ENCODE results near the gene MLLT6.

Gene MLLT6

DNA sequence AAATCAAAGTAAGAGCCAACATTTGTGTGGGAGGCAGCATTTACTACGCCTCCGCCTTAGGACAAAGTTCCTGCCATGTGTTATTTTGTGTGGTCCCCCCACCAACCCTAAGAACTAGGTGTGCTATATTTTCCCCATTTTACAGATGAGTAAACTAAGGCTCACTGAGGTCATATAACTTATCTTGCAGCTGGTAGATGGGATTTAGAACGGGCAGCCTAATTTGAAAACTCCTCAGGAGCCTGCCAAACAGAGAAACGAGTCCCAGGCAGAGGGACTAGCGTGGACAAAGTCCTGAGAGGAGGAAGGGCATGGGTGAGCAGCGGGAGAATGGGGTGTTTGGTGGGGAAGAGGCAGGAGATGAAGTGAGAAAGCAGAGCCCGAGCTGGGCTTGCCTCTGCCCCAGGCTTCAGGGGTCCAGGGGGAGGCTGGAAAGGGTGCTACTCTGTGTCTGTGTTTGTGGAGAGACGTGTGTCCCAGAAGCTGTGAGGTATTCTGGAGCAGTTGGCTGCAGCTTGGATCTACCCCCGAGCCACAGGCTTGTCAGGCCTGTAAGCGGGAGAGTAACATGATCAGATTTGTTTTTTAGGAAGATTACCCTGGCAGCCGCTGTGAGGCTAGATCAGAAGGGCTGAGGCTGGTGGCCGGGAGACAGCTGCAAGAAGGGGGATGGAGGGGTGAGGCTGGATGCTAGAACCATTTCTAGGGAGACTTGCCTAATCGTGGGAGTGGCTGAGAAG is 5.0 kb downstream of the MLLT6 start:
- TF ChIP-seq, protein P1, sequence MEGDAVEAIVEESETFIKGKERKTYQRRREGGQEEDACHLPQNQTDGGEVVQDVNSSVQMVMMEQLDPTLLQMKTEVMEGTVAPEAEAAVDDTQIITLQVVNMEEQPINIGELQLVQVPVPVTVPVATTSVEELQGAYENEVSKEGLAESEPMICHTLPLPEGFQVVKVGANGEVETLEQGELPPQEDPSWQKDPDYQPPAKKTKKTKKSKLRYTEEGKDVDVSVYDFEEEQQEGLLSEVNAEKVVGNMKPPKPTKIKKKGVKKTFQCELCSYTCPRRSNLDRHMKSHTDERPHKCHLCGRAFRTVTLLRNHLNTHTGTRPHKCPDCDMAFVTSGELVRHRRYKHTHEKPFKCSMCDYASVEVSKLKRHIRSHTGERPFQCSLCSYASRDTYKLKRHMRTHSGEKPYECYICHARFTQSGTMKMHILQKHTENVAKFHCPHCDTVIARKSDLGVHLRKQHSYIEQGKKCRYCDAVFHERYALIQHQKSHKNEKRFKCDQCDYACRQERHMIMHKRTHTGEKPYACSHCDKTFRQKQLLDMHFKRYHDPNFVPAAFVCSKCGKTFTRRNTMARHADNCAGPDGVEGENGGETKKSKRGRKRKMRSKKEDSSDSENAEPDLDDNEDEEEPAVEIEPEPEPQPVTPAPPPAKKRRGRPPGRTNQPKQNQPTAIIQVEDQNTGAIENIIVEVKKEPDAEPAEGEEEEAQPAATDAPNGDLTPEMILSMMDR (conservative IDR thresholded peaks at IDR 0.05; ENCODE audit: low read length) = no peak

DNA sequence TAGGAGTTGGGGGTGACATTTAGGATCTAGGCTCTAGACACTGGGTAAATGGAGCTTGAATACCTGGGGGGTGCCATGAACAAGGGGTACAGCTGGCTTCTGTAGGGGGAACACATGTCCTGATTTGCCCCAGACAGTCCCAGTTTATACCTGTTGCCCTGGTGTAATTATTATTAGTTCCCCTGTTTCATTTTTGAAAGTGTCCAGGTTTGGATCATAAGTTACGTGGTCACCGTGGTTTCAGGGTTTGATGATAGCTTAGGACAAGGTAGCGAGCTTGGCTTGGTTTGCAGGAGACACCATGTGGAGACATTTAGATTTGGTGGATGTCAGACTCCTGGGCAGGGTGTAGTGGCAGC is 5.5 kb downstream of the MLLT6 start:
- H3K4me3 ChIP-seq (ENCODE audit: low read length) = no peak overlapping the region
- TF ChIP-seq, protein P1 (conservative IDR thresholded peaks at IDR 0.05; ENCODE audit: low read length) = no peak
- no peak for DNase-seq (ENCODE audit: low read depth)

More for the DNA sequence above, 5.0 kb downstream of the MLLT6 start:
- no peak overlapping the region for H3K4me3 ChIP-seq (ENCODE audit: low read length)
- DNase-seq (ENCODE audit: low read depth) = no peak

DNA sequence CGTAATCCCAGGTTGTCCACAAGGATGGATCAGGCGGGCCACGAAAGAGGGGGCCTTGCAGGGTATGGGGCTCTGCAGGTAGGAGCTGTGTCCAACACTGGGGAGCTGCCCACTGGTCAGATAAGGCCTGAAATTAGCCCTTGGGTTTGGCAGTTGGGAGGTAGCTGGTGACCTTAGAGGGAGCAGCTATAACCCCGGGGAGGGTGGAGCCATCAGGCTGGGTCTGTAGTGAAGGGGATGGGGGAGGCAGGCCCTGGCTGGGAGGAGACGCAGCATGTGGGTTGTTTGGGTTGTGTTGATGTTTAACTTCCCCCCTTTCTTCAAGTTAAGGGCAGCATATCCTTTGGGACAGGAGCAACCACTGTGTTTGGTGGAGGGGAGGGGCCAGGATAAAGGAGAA is 5.9 kb downstream of the MLLT6 start:
- H3K4me3 ChIP-seq (ENCODE audit: low read length) = no peak overlapping the region
- TF ChIP-seq, protein P1 (conservative IDR thresholded peaks at IDR 0.05; ENCODE audit: low read length) = no peak
- no peak for DNase-seq (ENCODE audit: low read depth)

DNA sequence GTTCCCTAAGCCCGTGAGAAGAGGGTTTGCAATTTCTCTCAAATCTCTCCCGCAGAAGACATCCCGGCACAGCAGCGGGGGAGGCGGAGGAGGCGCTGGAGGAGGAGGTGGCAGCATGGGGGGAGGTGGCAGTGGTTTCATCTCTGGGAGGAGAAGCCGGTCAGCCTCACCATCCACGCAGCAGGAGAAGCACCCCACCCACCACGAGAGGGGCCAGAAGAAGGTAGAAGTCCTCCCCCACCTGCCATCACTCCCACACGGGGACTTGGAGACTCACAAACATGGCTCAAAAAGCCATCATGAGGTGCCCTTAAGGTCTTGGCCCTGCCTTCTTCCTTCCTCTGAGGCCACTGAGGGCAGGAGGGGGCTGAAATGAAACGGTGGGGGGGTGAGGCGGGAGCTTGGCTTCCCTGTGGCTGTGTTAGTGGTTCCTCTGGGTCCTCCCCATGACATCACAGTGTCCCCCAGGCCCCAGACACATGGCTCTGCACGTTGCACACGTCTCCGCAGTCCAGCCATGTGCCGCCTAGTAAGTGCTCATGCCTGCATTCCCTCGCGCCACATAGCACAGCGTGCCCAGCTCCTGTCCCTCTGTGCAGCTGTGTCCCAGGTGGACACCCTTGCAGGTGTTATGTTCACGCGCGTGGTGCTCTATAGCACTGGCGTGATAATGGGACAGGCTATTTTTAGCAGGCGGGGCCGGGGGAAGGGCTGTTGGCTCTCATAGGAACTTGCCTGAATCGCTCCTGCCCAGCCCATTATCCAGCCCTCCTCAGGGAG is 6.9 kb downstream of the MLLT6 start:
- no peak for DNase-seq (ENCODE audit: low read depth)
- TF ChIP-seq, protein P1 (conservative IDR thresholded peaks at IDR 0.05; ENCODE audit: low read length) = no peak

DNA sequence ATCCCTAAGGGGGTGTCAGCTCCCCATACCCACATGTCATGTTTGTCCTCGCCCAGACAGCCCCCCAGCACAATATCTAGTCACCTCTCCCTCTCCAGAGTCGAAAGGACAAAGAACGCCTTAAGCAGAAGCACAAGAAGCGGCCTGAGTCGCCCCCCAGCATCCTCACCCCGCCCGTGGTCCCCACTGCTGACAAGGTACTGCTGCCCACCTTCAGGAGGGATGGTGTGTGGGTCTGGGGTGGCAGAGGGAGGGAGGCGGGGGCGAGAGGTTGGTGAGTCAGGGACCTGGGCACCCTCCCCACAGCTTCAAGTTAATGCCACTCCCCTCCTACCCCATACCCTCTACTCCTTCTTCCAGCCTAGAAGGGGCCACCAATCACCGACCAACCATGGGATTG is 7.5 kb downstream of the MLLT6 start:
- TF ChIP-seq, protein P1 (conservative IDR thresholded peaks at IDR 0.05; ENCODE audit: low read length) = no peak
- no peak for DNase-seq (ENCODE audit: low read depth)
- no peak overlapping the region for H3K4me3 ChIP-seq (ENCODE audit: low read length)

More for the DNA sequence above, 6.9 kb downstream of the MLLT6 start:
- H3K4me3 ChIP-seq (ENCODE audit: low read length) = no peak overlapping the region

DNA sequence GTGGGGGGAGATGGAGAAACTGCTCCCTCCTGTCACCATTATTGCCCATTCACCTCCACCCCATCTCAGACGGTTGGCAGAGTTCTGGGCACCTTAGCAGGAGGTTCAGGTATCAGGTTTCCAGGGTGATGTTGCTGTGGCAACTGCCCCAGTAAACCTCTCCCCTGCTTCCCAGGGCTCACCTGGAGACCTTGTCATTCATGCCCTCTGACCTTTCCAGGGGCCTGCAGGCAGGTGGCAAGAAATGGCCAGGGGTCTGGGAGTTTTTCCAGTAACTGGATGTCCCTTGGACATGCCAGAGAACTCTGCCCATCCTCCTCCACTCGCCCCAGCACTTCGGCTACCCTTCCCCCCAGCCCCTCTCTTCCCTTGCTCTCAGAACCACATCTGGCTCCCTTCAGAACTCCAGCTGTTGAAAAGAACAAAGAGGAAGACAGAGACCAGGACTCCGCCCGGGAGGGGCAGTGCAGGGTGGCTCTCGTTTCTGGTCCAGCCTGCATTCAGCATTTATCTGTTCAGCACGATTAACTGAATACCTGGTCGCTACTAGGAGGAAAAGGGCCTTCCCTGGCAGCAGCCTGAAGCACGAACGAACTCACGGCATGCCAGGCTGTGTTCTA is 8.5 kb downstream of the MLLT6 start:
- no peak for DNase-seq (ENCODE audit: low read depth)
- TF ChIP-seq, protein P1 (conservative IDR thresholded peaks at IDR 0.05; ENCODE audit: low read length) = no peak
- no peak overlapping the region for H3K4me3 ChIP-seq (ENCODE audit: low read length)

Data from AG10803 (cell line).